Lower lobe of right lung (tissue), 2 donors: Measurements from ENCODE around the gene NAV2. TPM values are rescaled to one million over a fixed set of nuclear protein-coding genes. Genes with fewer than 3 reads are reported as not detected.

Source experiments
- ATAC-seq, 2 donors: fragments of 200-7000 bp; cut with Tn5 transposase; one replicate each; pipeline ENCODE4 v1.9.1; 2020 to 2022; ENCODE audit warnings: mild to moderate bottlenecking in 2 of 2, moderate library complexity in 2 of 2
- DNase-seq: peaks from one replicate; pipeline ENCODE4 v3.0.0-alpha.2; 2020
- H3K27ac ChIP-seq: fragments of 200-600 bp; one replicate; pipeline ENCODE4 v1.8.0; 2022
- H3K27me3 ChIP-seq: fragments of 200-600 bp; one replicate; pipeline ENCODE4 v1.8.0; 2022; ENCODE audit warnings: low read depth
- H3K36me3 ChIP-seq: fragments of 200-600 bp; one replicate; pipeline ENCODE4 v1.8.0; 2022; ENCODE audit warnings: mild to moderate bottlenecking
- H3K4me1 ChIP-seq: fragments of 200-600 bp; one replicate; pipeline ENCODE4 v1.8.0; 2022
- H3K4me3 ChIP-seq: fragments of 200-600 bp; one replicate; pipeline ENCODE4 v1.8.0; 2022; ENCODE audit warnings: mild to moderate bottlenecking
- H3K9me3 ChIP-seq: fragments of 200-600 bp; one replicate; pipeline ENCODE4 v1.8.0; 2022
- intact Hi-C: fragments of 100-400 bp; cut with DNase I; formaldehyde crosslinking; loops from one replicate; pipeline ENCODE4 v1.11.0; 2022
- total RNA-seq: library from RNA; stranded (reverse); fragmentation: NEBNext Ultra II Directional; extraction: Animal tissue kit (Norgen Biotek cat#: 25700); gene quantifications from one replicate; pipeline ENCODE4 v1.2.1, GENCODE V29; 2021
- TF ChIP-seq, protein P1 (sequence below): fragments of 200-600 bp; IDR thresholded peaks from one replicate; pipeline ENCODE4 v1.8.0; 2022; ENCODE audit warnings: antibody characterized with exemption, mild to moderate bottlenecking
- donor health status: DM: no; HTN: yes; CAD: no; lungs with severe emphysema.

The NAV2 gene
- total RNA-seq, 1 donor from 2014 or later = 36.9 TPM

DNA sequence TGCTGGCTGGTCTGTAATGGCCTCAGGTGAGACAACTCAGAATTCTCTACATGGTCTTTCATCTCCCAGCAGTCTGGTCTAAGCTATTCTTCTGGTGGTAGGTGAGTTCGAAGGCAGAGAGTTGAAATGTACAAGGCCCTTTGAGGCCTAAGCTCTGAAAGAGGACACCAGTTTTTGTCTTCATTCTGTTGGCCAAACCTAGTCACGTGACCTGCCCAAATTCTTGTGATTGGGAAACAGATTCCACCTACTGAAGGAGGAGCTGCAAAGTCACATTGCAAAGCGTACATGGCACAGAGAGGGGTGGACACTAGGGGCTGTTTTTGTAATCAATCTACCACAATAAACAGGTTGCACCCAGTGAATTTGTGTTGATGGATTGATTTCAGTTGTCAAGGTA, 193.5 kb downstream of the NAV2 start:
- DNase-seq = no peak
- Histone ChIP-seq H3K4me3 (no peak overlapping the region), H3K36me3 (no peaks in the 10 kb centered on the region), H3K4me1 (no peaks in the 10 kb centered on the region), H3K27ac (no peak overlapping the region), H3K27me3 (no peaks in the 10 kb centered on the region), H3K9me3 (no peaks in the 10 kb centered on the region)
- TF ChIP-seq, protein P1, sequence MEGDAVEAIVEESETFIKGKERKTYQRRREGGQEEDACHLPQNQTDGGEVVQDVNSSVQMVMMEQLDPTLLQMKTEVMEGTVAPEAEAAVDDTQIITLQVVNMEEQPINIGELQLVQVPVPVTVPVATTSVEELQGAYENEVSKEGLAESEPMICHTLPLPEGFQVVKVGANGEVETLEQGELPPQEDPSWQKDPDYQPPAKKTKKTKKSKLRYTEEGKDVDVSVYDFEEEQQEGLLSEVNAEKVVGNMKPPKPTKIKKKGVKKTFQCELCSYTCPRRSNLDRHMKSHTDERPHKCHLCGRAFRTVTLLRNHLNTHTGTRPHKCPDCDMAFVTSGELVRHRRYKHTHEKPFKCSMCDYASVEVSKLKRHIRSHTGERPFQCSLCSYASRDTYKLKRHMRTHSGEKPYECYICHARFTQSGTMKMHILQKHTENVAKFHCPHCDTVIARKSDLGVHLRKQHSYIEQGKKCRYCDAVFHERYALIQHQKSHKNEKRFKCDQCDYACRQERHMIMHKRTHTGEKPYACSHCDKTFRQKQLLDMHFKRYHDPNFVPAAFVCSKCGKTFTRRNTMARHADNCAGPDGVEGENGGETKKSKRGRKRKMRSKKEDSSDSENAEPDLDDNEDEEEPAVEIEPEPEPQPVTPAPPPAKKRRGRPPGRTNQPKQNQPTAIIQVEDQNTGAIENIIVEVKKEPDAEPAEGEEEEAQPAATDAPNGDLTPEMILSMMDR = no peak
- intact Hi-C loops = loop anchor here (10.0 kb wide), 1 partner anchor 341 kb away; no protein-coding TSS in a partner anchor
- no peak for ATAC-seq

DNA sequence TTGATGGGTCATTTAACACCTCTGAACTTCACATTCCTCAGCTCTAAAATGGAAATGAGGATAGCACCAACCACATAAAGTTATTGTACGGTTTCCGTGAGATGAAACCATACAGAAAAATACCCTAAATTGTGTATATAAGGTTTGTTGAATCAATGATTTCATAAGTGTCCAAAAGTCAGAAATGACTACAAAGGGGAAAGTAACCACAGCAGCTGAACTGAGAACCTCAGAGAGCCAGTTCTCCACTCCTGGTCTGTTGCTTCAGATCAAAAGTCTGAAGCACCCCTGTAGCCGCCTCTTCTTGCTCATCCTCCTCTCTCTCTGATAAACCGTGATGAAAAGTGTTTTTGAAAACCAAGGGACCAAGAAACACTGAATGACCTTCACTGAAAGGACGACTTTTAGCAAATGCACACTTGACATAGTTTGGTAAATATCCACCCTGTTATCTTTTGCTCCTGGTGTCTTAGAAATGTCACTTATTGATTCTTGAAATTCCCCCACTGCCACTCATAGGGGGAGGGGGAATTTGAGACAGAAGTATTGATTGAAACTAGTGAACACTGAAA, 194.5 kb downstream of the NAV2 start:
- Histone ChIP-seq H3K27me3 (no peaks in the 10 kb centered on the region), H3K27ac (no peak overlapping the region), H3K9me3 (no peaks in the 10 kb centered on the region), H3K4me1 (no peaks in the 10 kb centered on the region), H3K4me3 (no peak overlapping the region), H3K36me3 (no peaks in the 10 kb centered on the region)
- no peak for DNase-seq
- TF ChIP-seq, protein P1 = no peak
- intact Hi-C loops = loop anchor here (10.0 kb wide), 1 partner anchor 342 kb away; no protein-coding TSS in a partner anchor
- no peak for ATAC-seq

DNA sequence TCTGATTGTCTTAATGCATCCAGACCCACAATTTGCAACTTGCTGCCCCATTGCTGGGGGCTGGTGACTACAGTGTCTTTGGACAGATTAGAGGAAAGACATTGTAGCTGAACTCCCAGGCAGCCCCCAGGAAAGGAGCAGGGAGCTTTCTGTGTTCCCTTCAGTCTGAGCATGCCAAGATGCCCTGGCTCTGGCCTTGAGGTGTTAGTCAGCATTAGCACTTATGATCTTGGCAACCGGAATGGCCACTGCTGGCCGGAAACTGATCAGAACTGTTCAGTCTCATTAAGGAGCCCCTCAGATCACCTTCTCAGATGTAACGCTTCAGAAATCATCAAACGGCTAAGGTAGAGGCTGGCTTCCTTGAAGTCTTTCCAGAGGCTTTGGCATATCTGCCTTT, 195.2 kb downstream of the NAV2 start:
- Histone ChIP-seq H3K36me3 (no peaks in the 10 kb centered on the region), H3K27me3 (no peaks in the 10 kb centered on the region), H3K9me3 (no peaks in the 10 kb centered on the region), H3K4me1 (peaks cover 6% of the 10 kb centered on the region), H3K27ac (no peak overlapping the region), H3K4me3 (no peak overlapping the region)
- intact Hi-C loops = loop anchor here (10.0 kb wide), 1 partner anchor 343 kb away; no protein-coding TSS in a partner anchor
- TF ChIP-seq, protein P1 = no peak
- ATAC-seq = no peak
- no peak for DNase-seq

DNA sequence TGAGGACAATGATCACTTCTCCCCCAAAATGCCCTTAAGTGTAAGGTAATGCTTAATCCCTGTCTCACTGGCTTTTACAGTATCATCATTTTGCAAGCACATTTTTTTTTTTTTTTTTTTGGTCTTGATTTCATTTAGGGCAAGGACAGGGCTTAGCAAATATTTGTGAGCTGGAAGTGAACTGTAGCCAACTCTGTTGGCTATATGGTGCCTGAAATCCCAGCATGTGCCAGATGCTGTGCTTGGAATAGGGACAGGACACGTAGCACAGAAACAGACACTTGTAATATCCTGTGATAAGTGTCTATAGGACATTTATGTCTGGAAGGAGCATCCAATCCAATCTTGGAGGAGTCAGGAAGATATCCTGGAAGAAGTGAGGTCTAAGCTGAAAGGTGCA, 198.3 kb downstream of the NAV2 start:
- no peaks in the 10 kb centered on the region for H3K9me3 ChIP-seq
- ATAC-seq = no peak
- intact Hi-C loops = no loop called here
- H3K4me1 ChIP-seq = peaks cover 9% of the 10 kb centered on the region
- H3K27ac ChIP-seq = no peak overlapping the region
- H3K27me3 ChIP-seq = no peaks in the 10 kb centered on the region
- TF ChIP-seq, protein P1 = no peak
- no peaks in the 10 kb centered on the region for H3K36me3 ChIP-seq
- no peak for DNase-seq
- H3K4me3 ChIP-seq = no peak overlapping the region

DNA sequence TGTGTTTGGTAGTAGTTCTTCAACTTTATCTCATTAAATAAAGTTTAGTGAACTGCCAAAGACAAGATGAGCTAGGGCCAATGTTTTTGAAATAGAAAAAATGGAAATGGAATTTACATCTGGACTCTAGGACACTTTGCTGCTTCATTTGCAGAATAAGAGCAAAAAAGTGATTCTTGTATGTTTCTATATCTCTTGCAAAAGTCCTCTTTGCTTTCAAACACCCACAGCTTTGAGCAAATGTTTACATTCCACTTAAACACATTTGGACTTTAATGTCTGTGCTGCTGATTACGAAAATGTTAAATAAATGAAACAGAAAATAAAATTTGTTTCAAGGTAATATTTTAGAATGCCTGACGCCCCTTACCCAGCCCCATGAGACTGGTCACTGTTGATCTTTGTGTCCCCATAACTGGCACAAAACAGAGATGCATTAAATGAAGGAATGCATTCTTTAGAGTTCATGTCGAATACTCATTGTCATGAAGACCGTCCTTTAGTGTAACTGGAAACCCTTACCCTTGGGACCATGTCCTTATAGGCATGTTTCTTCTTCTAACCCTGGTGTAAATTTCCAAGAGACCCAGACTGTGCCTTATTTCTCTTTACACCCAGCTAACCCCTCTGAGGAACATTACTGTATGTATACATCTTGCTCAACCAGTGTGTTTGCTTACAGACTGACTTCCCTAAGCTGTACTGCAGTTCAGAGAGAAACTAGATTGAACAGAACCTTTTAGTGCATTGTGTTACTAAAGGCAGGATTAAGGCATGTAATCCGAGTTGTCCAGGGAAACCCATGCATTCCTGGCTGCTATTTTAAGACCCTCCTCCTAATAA, 199.7 kb downstream of the NAV2 start:
- peak in 1 of 2 donors; percentile 21 for ATAC-seq
- Histone ChIP-seq H3K27ac (no peak overlapping the region), H3K4me3 (no peak overlapping the region), H3K9me3 (no peaks in the 10 kb centered on the region), H3K36me3 (no peaks in the 10 kb centered on the region), H3K4me1 (peaks cover 9% of the 10 kb centered on the region), H3K27me3 (no peaks in the 10 kb centered on the region)
- intact Hi-C loops = no loop called here
- DNase-seq = no peak
- TF ChIP-seq, protein P1 = no peak
